Esophagus muscularis mucosa (tissue), 4 donors: Measurements from ENCODE around the gene TRPM3.

Source experiments
- CTCF ChIP-seq, 3 experiments: fragments of 200-600 bp in 2 of 3; fragments of 450-650 bp in 1 of 3; sonication (generic) in 2 of 3; IDR thresholded peaks; one replicate each; pipeline ENCODE4 v1.5.1; 2017 to 2019; ENCODE audit warnings: antibody characterized with exemption in 3 of 3, mild to moderate bottlenecking in 2 of 3, moderate library complexity in 1 of 3
- EP300 ChIP-seq: sonication (generic); formaldehyde crosslinking; IDR thresholded peaks from one replicate; pipeline ENCODE4 v1.6.1; 2017; ENCODE audit warnings: antibody characterized with exemption
- POLR2A ChIP-seq: fragments of 450-650 bp; IDR thresholded peaks from one replicate; pipeline ENCODE4 v1.6.1; 2017; ENCODE audit warnings: antibody characterized with exemption, moderate library complexity, mild to moderate bottlenecking, low read depth
- POLR2AphosphoS5 ChIP-seq, 2 donors: sonication (generic); formaldehyde crosslinking; IDR thresholded peaks; one replicate each; pipeline ENCODE4 v1.6.1; 2017; ENCODE audit warnings: antibody characterized with exemption in 2 of 2

- TF ChIP-seq CTCF (IDR thresholded peaks at IDR 0.05) (no peak), POLR2AphosphoS5 (IDR thresholded peaks at IDR 0.05) (no peak), POLR2A (no peak), EP300 (no peak)
Measured at GRCh38 chr9:70802758-70803436, 318.5 kb downstream of the TRPM3 start.
